GM21825 (cell line): ENCODE results near the gene EFNA5.

ENCODE experiments used
- ATAC-seq: cut with Tn5 transposase; IDR thresholded peaks from one replicate; pipeline ENCODE4 v1.9.1; 2021; ENCODE audit warnings: mild to moderate bottlenecking, moderate library complexity; ENCODE audit not compliant: unreplicated experiment

EFNA5 gene

GRCh38 chr5:107524111-107524510, 146.6 kb downstream of the EFNA5 start:
- no peak for ATAC-seq

GRCh38 chr5:107523029-107523680, 147.6 kb downstream of the EFNA5 start:
- ATAC-seq, result no peak

- ATAC-seq, result no peak
Measured at GRCh38 chr5:107522456-107522855, 148.3 kb downstream of the EFNA5 start.

GRCh38 chr5:107519900-107520354, 150.8 kb downstream of the EFNA5 start:
- ATAC-seq, result no peak

GRCh38 chr5:107518616-107519015, 152.1 kb downstream of the EFNA5 start:
- no peak for ATAC-seq

GRCh38 chr5:107518190-107518589, 152.5 kb downstream of the EFNA5 start:
- no peak for ATAC-seq

GRCh38 chr5:107517185-107518033, 153.3 kb downstream of the EFNA5 start:
- ATAC-seq, result no peak

- ATAC-seq, result no peak
Measured at GRCh38 chr5:107516452-107517184, 154.1 kb downstream of the EFNA5 start.

- no peak for ATAC-seq
Measured at GRCh38 chr5:107515521-107516080, 155.1 kb downstream of the EFNA5 start.

GRCh38 chr5:107514305-107514704, 156.4 kb downstream of the EFNA5 start:
- ATAC-seq, result no peak

GRCh38 chr5:107513337-107514085, 157.2 kb downstream of the EFNA5 start:
- ATAC-seq, result no peak

GRCh38 chr5:107512029-107512428, 158.7 kb downstream of the EFNA5 start:
- ATAC-seq, result no peak

- no peak for ATAC-seq
Measured at GRCh38 chr5:107510125-107510524, 160.6 kb downstream of the EFNA5 start.

- no peak for ATAC-seq
Measured at GRCh38 chr5:107508097-107508496, 162.6 kb downstream of the EFNA5 start.

GRCh38 chr5:107505763-107506534, 164.8 kb downstream of the EFNA5 start:
- no peak for ATAC-seq

- ATAC-seq, result no peak
Measured at GRCh38 chr5:107504424-107504823, 166.3 kb downstream of the EFNA5 start.

- ATAC-seq, result no peak
Measured at GRCh38 chr5:107502676-107503060, 168.1 kb downstream of the EFNA5 start.

- no peak for ATAC-seq
Measured at GRCh38 chr5:107501965-107502675, 168.6 kb downstream of the EFNA5 start.

GRCh38 chr5:107500840-107501239, 169.9 kb downstream of the EFNA5 start:
- no peak for ATAC-seq
